ENCODE measurements around the gene TMEM176B. TPM values are rescaled to one million over a fixed set of nuclear protein-coding genes. Genes with fewer than 3 reads are reported as not detected.

TMEM176B gene
- total RNA-seq, 2 donors from 2014 or later: 0.31 to 0.35 TPM

- peaks cover 37% of the 10 kb centered on the region for H3K27me3 ChIP-seq (ENCODE audit: control insufficient read depth, insufficient read depth, low read length, poor library complexity, severe bottlenecking)
- no peak overlapping the region for H3K4me3 ChIP-seq (ENCODE audit: low read length)
- peaks cover 10% of the 10 kb centered on the region for H3K9me3 ChIP-seq (ENCODE audit: control insufficient read depth, low read length)
- no peak overlapping the region for H3K27ac Mint-ChIP-seq
- peaks cover 65% of the 10 kb centered on the region for H3K27me3 Mint-ChIP-seq (ENCODE audit: insufficient read depth)
- H3K9ac ChIP-seq (ENCODE audit: extremely low read depth, low read length, poor library complexity, severe bottlenecking): no peak overlapping the region
- 76% methylated on average over 2 of the region's 2 CpGs; no CpG with 5 or more reads in 1 of the 2 experiments for WGBS, 2 experiments (ENCODE audit: insufficient coverage in 1 of 2, insufficient read length in 1 of 2)
- H3K27ac ChIP-seq (ENCODE audit: low read depth, low read length): no peak overlapping the region
- no peaks in the 10 kb centered on the region for H3K4me1 Mint-ChIP-seq
- no peaks in the 10 kb centered on the region for H3K36me3 Mint-ChIP-seq (ENCODE audit: low read depth)
- H3K4me1 ChIP-seq (ENCODE audit: control insufficient read depth, insufficient read depth, low read length): no peaks in the 10 kb centered on the region
- peak; percentile 50 for TF ChIP-seq CTCF (conservative IDR thresholded peaks at IDR 0.05)
- peak; percentile 49 for DNase-seq
- H3K9me3 Mint-ChIP-seq: peaks cover 17% of the 10 kb centered on the region
- H3K4me3 Mint-ChIP-seq: no peak overlapping the region
- H3K36me3 ChIP-seq (ENCODE audit: control insufficient read depth, insufficient read depth, low read length): no peaks in the 10 kb centered on the region
These were observed 6.7 kb upstream of the TMEM176B start for GRCh38 chr7:150806863-150807262.

- no peaks in the 10 kb centered on the region for H3K36me3 ChIP-seq (ENCODE audit: control insufficient read depth, insufficient read depth, low read length)
- Mint-ChIP-seq H3K4me1 (no peaks in the 10 kb centered on the region), H3K4me3 (no peak overlapping the region), H3K27me3 (ENCODE audit: insufficient read depth) (peaks cover 65% of the 10 kb centered on the region), H3K9me3 (peaks cover 17% of the 10 kb centered on the region), H3K27ac (no peak overlapping the region), H3K36me3 (ENCODE audit: low read depth) (no peaks in the 10 kb centered on the region)
- 92 to 96% methylated on average over 3 of the region's 3 CpGs for WGBS, 2 experiments (ENCODE audit: insufficient coverage in 1 of 2, insufficient read length in 1 of 2)
- H3K4me1 ChIP-seq (ENCODE audit: control insufficient read depth, insufficient read depth, low read length): no peaks in the 10 kb centered on the region
- no peak overlapping the region for H3K27ac ChIP-seq (ENCODE audit: low read depth, low read length)
- H3K9ac ChIP-seq (ENCODE audit: extremely low read depth, low read length, poor library complexity, severe bottlenecking): no peak overlapping the region
- TF ChIP-seq CTCF (conservative IDR thresholded peaks at IDR 0.05): no peak
- H3K27me3 ChIP-seq (ENCODE audit: control insufficient read depth, insufficient read depth, low read length, poor library complexity, severe bottlenecking): peaks cover 41% of the 10 kb centered on the region
- no peak overlapping the region for H3K4me3 ChIP-seq (ENCODE audit: low read length)
- DNase-seq: no peak
- peaks cover 10% of the 10 kb centered on the region for H3K9me3 ChIP-seq (ENCODE audit: control insufficient read depth, low read length)
These were observed 6.3 kb upstream of the TMEM176B start for GRCh38 chr7:150806454-150806853.

- no peaks in the 10 kb centered on the region for H3K36me3 ChIP-seq (ENCODE audit: control insufficient read depth, insufficient read depth, low read length)
- Mint-ChIP-seq H3K4me1 (no peaks in the 10 kb centered on the region), H3K9me3 (peaks cover 17% of the 10 kb centered on the region), H3K36me3 (ENCODE audit: low read depth) (no peaks in the 10 kb centered on the region), H3K27ac (no peak overlapping the region), H3K27me3 (ENCODE audit: insufficient read depth) (peaks cover 65% of the 10 kb centered on the region), H3K4me3 (no peak overlapping the region)
- peaks cover 47% of the 10 kb centered on the region for H3K27me3 ChIP-seq (ENCODE audit: control insufficient read depth, insufficient read depth, low read length, poor library complexity, severe bottlenecking)
- no peak for DNase-seq
- H3K9me3 ChIP-seq (ENCODE audit: control insufficient read depth, low read length): peaks cover 10% of the 10 kb centered on the region
- H3K4me1 ChIP-seq (ENCODE audit: control insufficient read depth, insufficient read depth, low read length): no peaks in the 10 kb centered on the region
- H3K9ac ChIP-seq (ENCODE audit: extremely low read depth, low read length, poor library complexity, severe bottlenecking): no peak overlapping the region
- H3K4me3 ChIP-seq (ENCODE audit: low read length): no peak overlapping the region
- no peak overlapping the region for H3K27ac ChIP-seq (ENCODE audit: low read depth, low read length)
- no peak for TF ChIP-seq CTCF (conservative IDR thresholded peaks at IDR 0.05)
These were observed 5.7 kb upstream of the TMEM176B start for GRCh38 chr7:150805864-150806263.
